ENCODE data around the gene CDH13.

CDH13 gene

GRCh38 chr16:83403761-83404160, 777.0 kb downstream of the CDH13 start:
- H3K4ac ChIP-seq (ENCODE audit: low read depth in 1 of 2, low read length in 2 of 2), result no peak overlapping the region
- no peak overlapping the region for H2BK12ac ChIP-seq (ENCODE audit: low read length in 2 of 2)
- 86% methylated on average over 1 of the region's 2 CpGs for WGBS
- DNase-seq, result no peak
- H3K14ac ChIP-seq (ENCODE audit: low read length in 2 of 2), result no peak overlapping the region
- no peak overlapping the region for H2BK15ac ChIP-seq (ENCODE audit: low read depth, poor library complexity, severe bottlenecking)
- no peak overlapping the region for H2BK120ac ChIP-seq (ENCODE audit: low read depth, low read length)
- no peak overlapping the region for H4K8ac ChIP-seq (ENCODE audit: low read length)
- no peak overlapping the region for H3K23ac ChIP-seq (ENCODE audit: low read length in 2 of 2)
- H3K4me3 ChIP-seq (ENCODE audit: insufficient read depth in 1 of 2, low read depth in 1 of 2, low read length in 2 of 2), result no peak overlapping the region
- no peak overlapping the region for H3K9ac ChIP-seq (ENCODE audit: low read length)
- no peak overlapping the region for H2BK5ac ChIP-seq (ENCODE audit: low read depth, low read length, poor library complexity, severe bottlenecking)
- H3K27me3 ChIP-seq (ENCODE audit: control insufficient read depth in 1 of 2, insufficient read depth in 1 of 2, low read length in 2 of 2), result no peaks in the 10 kb centered on the region
- H2AFZ ChIP-seq (ENCODE audit: low read depth, low read length), result no peak overlapping the region
- H3K18ac ChIP-seq (ENCODE audit: low read depth in 1 of 2, low read length in 2 of 2), result no peak overlapping the region
- H4K91ac ChIP-seq (ENCODE audit: low read length), result no peak overlapping the region
- H2AK5ac ChIP-seq (ENCODE audit: low read length, severe bottlenecking), result no peak overlapping the region
- H3K4me2 ChIP-seq (ENCODE audit: low read length, poor library complexity, severe bottlenecking), result no peak overlapping the region
- peaks cover 2% of the 10 kb centered on the region for H3K79me1 ChIP-seq (replicated peaks; ENCODE audit: low read length, poor library complexity, severe bottlenecking)
- H3K9me3 ChIP-seq (ENCODE audit: control insufficient read depth, low read length), result no peaks in the 10 kb centered on the region
- no peak overlapping the region for H3K27ac ChIP-seq (ENCODE audit: low read length, poor library complexity, severe bottlenecking)
- no peaks in the 10 kb centered on the region for H3K36me3 ChIP-seq (ENCODE audit: control insufficient read depth in 1 of 2, insufficient read depth in 2 of 2, low read depth in 1 of 2, low read length in 2 of 2)
- H3K4me1 ChIP-seq (ENCODE audit: control insufficient read depth, insufficient read depth, low read depth, low read length), result peaks cover 7% of the 10 kb centered on the region

GRCh38 chr16:83404261-83404660, 777.5 kb downstream of the CDH13 start:
- WGBS, result no CpG with 5 or more reads among the region's 3 CpGs
- Histone ChIP-seq H3K18ac (ENCODE audit: low read depth in 1 of 2, low read length in 2 of 2) (no peak overlapping the region), H3K23ac (ENCODE audit: low read length in 2 of 2) (no peak overlapping the region)

DNA sequence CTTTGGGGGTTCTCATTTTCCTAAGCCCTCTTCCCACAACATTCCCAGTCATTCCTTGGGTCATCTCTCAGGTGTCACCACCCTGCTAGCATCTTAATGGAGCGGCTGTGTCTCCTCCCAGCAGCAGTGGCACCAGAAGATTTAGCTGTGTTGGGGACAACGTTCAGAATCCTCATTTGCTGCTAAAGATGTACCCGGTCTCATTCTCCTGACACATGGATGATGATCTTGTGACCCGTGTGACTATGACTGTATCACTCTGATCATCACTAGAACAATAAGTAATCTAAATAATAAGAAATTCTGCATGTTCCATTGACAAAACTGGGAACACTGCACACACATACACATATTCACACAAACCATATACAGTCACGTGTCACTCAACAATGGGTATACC, 781.2 kb downstream of the CDH13 start:
- Histone ChIP-seq H3K27me3 (ENCODE audit: control insufficient read depth in 1 of 2, insufficient read depth in 1 of 2, low read length in 2 of 2) (no peaks in the 10 kb centered on the region), H3K27ac (ENCODE audit: low read length, poor library complexity, severe bottlenecking) (no peak overlapping the region), H4K91ac (ENCODE audit: low read length) (no peak overlapping the region), H2AFZ (ENCODE audit: low read depth, low read length) (no peak overlapping the region), H4K8ac (ENCODE audit: low read length) (no peak overlapping the region), H2AK5ac (ENCODE audit: low read length, severe bottlenecking) (no peak overlapping the region), H3K18ac (ENCODE audit: low read depth in 1 of 2, low read length in 2 of 2) (no peak overlapping the region), H3K9me3 (ENCODE audit: control insufficient read depth, low read length) (no peaks in the 10 kb centered on the region), H3K23ac (ENCODE audit: low read length in 2 of 2) (no peak overlapping the region), H3K4me3 (ENCODE audit: insufficient read depth in 1 of 2, low read depth in 1 of 2, low read length in 2 of 2) (no peak overlapping the region), H3K14ac (ENCODE audit: low read length in 2 of 2) (no peak overlapping the region), H3K9ac (ENCODE audit: low read length) (no peak overlapping the region), H2BK5ac (ENCODE audit: low read depth, low read length, poor library complexity, severe bottlenecking) (no peak overlapping the region), H3K79me1 (replicated peaks; ENCODE audit: low read length, poor library complexity, severe bottlenecking) (no peaks in the 10 kb centered on the region), H3K36me3 (ENCODE audit: control insufficient read depth in 1 of 2, insufficient read depth in 2 of 2, low read depth in 1 of 2, low read length in 2 of 2) (no peaks in the 10 kb centered on the region), H3K4me2 (ENCODE audit: low read length, poor library complexity, severe bottlenecking) (no peak overlapping the region), H2BK15ac (ENCODE audit: low read depth, poor library complexity, severe bottlenecking) (no peak overlapping the region), H2BK120ac (ENCODE audit: low read depth, low read length) (no peak overlapping the region), H2BK12ac (ENCODE audit: low read length in 2 of 2) (no peak overlapping the region), H3K4ac (ENCODE audit: low read depth in 1 of 2, low read length in 2 of 2) (no peak overlapping the region), H3K4me1 (ENCODE audit: control insufficient read depth, insufficient read depth, low read depth, low read length) (peaks cover 6% of the 10 kb centered on the region)
- DNase-seq, result no peak
- over 99% methylated on average over 5 of the region's 5 CpGs for WGBS

More at GRCh38 chr16:83404261-83404660, 777.5 kb downstream of the CDH13 start:
- Histone ChIP-seq H4K8ac (ENCODE audit: low read length) (no peak overlapping the region), H2BK15ac (ENCODE audit: low read depth, poor library complexity, severe bottlenecking) (no peak overlapping the region), H3K4me1 (ENCODE audit: control insufficient read depth, insufficient read depth, low read depth, low read length) (peaks cover 7% of the 10 kb centered on the region), H3K4me3 (ENCODE audit: insufficient read depth in 1 of 2, low read depth in 1 of 2, low read length in 2 of 2) (no peak overlapping the region), H3K27me3 (ENCODE audit: control insufficient read depth in 1 of 2, insufficient read depth in 1 of 2, low read length in 2 of 2) (no peaks in the 10 kb centered on the region), H2BK5ac (ENCODE audit: low read depth, low read length, poor library complexity, severe bottlenecking) (no peak overlapping the region), H2AK5ac (ENCODE audit: low read length, severe bottlenecking) (no peak overlapping the region), H2BK120ac (ENCODE audit: low read depth, low read length) (no peak overlapping the region), H3K79me1 (replicated peaks; ENCODE audit: low read length, poor library complexity, severe bottlenecking) (peaks cover 2% of the 10 kb centered on the region), H3K14ac (ENCODE audit: low read length in 2 of 2) (no peak overlapping the region), H2AFZ (ENCODE audit: low read depth, low read length) (no peak overlapping the region), H3K9me3 (ENCODE audit: control insufficient read depth, low read length) (no peaks in the 10 kb centered on the region), H3K27ac (ENCODE audit: low read length, poor library complexity, severe bottlenecking) (no peak overlapping the region), H3K4me2 (ENCODE audit: low read length, poor library complexity, severe bottlenecking) (no peak overlapping the region), H3K4ac (ENCODE audit: low read depth in 1 of 2, low read length in 2 of 2) (no peak overlapping the region), H4K91ac (ENCODE audit: low read length) (no peak overlapping the region), H2BK12ac (ENCODE audit: low read length in 2 of 2) (no peak overlapping the region), H3K36me3 (ENCODE audit: control insufficient read depth in 1 of 2, insufficient read depth in 2 of 2, low read depth in 1 of 2, low read length in 2 of 2) (no peaks in the 10 kb centered on the region), H3K9ac (ENCODE audit: low read length) (no peak overlapping the region)
- no peak for DNase-seq

DNA sequence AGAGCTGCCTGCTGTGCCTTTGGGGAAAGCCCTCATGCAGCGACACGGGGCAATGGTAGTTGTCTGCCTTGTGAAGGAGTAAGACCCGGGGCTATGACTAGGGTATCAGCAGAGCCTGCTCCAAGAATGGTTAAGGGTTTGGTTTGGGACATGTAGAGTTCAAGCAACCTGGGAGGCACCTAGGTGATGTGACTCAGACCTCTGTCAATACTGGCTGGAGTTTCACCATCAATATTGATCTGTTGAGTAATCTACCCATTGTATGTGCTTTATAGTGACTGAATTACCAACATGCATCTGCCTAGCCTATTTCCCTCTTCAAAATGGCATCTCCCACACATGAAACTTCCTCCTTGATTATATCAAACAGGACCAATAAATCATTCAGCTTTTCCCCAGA, 782.6 kb downstream of the CDH13 start:
- Histone ChIP-seq H3K4me3 (ENCODE audit: insufficient read depth in 1 of 2, low read depth in 1 of 2, low read length in 2 of 2) (no peak overlapping the region), H3K4ac (ENCODE audit: low read depth in 1 of 2, low read length in 2 of 2) (no peak overlapping the region), H3K79me1 (replicated peaks; ENCODE audit: low read length, poor library complexity, severe bottlenecking) (no peaks in the 10 kb centered on the region), H3K4me2 (ENCODE audit: low read length, poor library complexity, severe bottlenecking) (no peak overlapping the region), H3K36me3 (ENCODE audit: control insufficient read depth in 1 of 2, insufficient read depth in 2 of 2, low read depth in 1 of 2, low read length in 2 of 2) (no peaks in the 10 kb centered on the region), H2BK5ac (ENCODE audit: low read depth, low read length, poor library complexity, severe bottlenecking) (no peak overlapping the region), H2AK5ac (ENCODE audit: low read length, severe bottlenecking) (no peak overlapping the region), H2BK120ac (ENCODE audit: low read depth, low read length) (no peak overlapping the region), H3K18ac (ENCODE audit: low read depth in 1 of 2, low read length in 2 of 2) (no peak overlapping the region), H2AFZ (ENCODE audit: low read depth, low read length) (no peak overlapping the region), H3K23ac (ENCODE audit: low read length in 2 of 2) (no peak overlapping the region), H2BK15ac (ENCODE audit: low read depth, poor library complexity, severe bottlenecking) (no peak overlapping the region), H4K8ac (ENCODE audit: low read length) (no peak overlapping the region), H3K4me1 (ENCODE audit: control insufficient read depth, insufficient read depth, low read depth, low read length) (peaks cover 5% of the 10 kb centered on the region), H2BK12ac (ENCODE audit: low read length in 2 of 2) (no peak overlapping the region), H3K27ac (ENCODE audit: low read length, poor library complexity, severe bottlenecking) (no peak overlapping the region), H3K27me3 (ENCODE audit: control insufficient read depth in 1 of 2, insufficient read depth in 1 of 2, low read length in 2 of 2) (no peaks in the 10 kb centered on the region), H4K91ac (ENCODE audit: low read length) (no peak overlapping the region), H3K9me3 (ENCODE audit: control insufficient read depth, low read length) (no peaks in the 10 kb centered on the region), H3K14ac (ENCODE audit: low read length in 2 of 2) (no peak overlapping the region), H3K9ac (ENCODE audit: low read length) (no peak overlapping the region)
- 91% methylated on average over 3 of the region's 3 CpGs for WGBS
- DNase-seq, result no peak
